NCI-H82 (cell line): ENCODE results near the gene DCAF16.
A peak's percentile ranks its signal among the peaks of the same experiment; 100 is the strongest.
"Not testable (repeated sequence)": the region's sequence is repeated elsewhere in the genome, so short reads cannot be mapped to it uniquely, and the experiment has no call there.

Source experiments
- DNase-seq: peaks from one replicate; lab custom pipeline; 2025; lab: John Stamatoyannopoulos, UW

Gene DCAF16

DNA sequence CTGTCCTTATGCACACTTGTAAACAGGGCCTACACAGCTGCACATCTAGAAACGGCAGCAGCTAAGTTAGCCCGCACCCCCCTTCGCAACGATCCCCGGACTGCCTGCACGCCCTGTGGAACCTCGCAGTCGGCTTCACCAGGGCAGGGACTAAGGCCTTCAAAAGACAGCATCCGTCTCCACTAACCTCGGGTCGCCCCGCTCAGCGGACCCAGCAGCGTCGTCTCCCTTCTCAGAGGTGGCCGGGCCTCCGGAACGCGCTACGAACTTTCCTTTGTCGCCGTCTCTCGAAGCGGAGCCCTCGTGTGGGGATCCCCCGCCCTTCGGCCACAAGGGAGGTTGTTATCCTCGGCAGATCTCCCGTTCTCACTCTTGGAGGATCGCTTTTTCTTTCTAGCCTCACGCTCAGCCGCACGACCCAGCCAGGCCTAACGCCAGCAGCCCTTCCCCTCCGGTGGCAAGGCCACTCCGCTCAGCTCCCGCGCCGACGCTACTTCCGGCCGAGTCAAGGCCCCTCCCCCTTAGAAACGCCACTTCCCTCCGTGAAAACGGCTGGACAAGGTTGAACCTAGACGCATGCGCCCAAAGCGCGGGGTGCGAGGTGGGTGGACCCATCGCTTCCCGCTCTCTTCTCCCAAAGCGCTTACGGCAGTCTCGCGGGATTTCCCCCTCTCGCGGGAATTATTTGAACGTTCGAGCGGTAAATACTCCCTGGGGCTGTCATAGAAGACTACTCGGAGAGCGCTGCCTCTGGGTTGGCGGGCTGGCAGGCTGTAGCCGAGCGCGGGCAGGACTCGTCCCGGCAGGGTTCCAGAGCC lies at the start of gene DCAF16, which contains the start of gene NCAPG:
DCAF16 (minus strand) TSS at position 498 of the 818 bp plus-strand sequence. CDS start 6,616 bp downstream, outside the sequence.
NCAPG (plus strand) TSS at position 720 of the 818 bp plus-strand sequence. CDS start 99 bp downstream, outside the sequence.
- DNase-seq = peak; percentile 99

DNA sequence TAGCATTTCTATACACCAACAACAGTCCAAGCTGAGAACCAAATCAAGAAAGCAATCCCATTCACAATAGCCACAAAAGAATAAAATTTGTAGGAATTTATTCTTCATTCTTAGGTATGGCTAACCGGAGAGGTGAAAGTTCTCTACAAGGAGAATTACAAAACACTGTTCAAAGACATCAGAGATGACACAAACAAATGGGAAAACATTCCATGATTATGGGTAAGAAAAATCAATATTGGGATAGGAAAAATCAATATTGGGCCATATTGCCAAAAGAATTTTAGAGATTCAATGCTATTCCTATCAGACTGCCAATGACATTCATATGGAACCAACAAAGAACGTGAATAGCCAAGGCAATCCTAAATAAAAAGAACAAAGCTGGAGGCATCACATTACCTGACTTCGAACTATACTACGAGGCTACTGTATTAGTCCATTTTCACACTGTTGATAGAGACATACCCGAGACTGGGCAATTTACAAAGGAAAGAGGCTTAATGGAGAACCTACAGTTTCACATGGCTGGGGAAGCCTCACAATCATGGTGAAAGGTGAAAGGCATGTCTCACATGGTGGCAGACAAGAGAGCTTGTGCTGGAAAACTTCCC lies 49.3 kb upstream of the DCAF16 start:
- DNase-seq = no peak

DNA sequence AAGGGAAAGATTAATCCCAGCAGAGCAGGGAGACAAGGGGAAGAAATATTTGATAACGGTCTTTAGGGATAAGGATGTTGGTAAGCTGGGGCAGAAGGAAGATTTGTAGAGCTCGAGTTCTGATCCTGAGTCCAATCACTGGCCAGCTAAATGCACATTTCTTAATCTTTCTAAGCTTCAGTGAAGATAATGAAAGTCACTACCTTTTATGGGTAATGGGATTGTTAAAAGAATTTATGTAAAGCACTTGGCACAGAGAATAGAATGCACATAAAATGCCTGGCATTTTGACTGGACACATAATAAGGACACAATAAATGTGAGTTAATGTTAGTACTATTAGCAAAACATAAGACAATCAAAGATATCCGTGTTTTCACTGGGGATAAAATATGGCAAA lies 43.5 kb upstream of the DCAF16 start:
- DNase-seq = peak; percentile 76

DNA sequence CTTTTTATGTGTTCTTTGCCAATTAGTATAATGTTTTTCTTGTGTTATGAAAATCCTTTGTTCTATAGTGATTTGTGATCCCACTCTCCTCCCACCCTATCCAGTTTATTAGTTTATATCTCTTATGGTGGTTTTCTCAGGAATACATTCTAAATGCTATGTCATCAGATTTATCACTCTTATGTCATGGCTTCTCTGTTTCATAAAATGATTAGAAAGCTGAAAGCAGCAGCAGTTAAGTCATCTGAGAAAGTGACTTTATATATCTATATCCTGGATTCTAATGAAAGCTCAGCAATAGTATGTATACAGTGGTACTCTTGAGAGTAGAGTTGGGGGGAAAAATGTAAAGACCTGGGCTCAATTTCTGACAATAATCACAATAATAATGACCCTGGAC lies 41.4 kb upstream of the DCAF16 start:
- no peak for DNase-seq

DNA sequence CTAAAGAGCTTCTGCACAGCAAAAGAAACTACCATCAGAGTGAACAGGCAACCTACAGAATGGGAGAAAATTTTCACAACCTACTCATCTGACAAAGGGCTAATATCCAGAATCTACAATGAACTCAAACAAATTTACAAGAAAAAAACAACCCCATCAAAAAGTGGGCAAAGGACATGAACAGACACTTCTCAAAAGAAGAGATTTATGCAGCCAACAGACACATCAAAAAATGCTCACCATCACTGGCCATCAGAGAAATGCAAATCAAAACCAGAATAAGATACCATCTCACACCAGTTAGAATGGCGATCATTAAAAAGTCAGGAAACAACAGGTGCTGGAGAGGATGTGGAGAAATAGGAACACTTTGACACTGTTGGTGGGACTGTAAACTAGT lies 39.7 kb upstream of the DCAF16 start:
- DNase-seq = not testable (repeated sequence)

DNA sequence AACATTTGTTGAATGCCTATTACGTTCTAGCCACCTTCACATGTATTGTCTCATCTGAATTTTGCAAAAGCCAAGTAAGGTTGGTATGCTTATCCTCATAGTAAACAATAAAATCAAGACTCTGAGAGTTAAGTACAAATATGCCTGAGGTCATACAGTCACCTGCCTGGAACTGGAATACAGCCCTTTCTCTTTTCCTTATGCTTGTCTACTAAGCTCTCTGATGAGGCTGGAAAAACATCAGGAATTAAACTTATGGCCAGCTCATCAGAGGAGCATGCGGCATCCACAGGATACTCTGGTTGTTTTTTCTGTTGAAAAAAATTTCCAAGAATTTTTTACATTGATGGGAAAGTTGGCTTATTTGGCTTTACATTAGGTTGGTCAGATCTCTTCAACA lies 35.7 kb upstream of the DCAF16 start:
- no peak for DNase-seq

DNA sequence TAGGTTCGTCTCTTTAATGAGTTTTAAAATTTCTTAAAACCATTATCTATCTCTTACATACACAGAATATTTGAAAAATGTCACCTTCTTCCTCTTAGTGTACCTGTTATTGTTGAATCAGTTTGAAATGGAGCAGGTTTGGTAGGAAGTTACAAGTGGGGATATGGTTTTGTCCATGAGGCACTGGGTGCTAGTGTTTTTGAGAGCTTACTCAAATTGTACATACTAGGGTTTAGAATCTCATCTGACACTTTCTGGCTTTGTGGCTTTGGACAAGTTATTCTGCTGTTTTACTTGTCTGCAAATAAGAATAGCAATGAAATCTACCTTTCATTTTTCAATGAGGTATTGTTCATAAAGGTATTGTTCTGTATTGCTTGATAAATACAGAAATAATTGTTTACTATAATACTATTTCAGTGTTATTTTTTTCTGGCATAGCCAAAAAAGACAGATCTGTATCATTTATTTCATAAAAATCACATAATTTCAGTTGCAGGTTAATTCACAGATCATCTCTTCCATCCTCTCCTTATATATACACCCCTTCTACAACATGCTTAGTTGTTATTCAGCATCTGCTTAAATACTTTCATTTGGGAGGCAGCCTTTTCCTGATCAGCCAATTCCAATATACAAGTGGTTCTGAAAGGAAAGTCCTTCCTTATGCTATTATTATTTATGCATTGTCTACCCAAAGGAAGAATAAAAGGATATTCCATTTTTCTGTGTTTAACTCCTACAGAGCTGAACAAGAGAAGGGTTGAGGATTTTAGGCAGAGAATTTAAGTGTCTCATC lies 13.5 kb upstream of the DCAF16 start:
- DNase-seq = no peak

DNA sequence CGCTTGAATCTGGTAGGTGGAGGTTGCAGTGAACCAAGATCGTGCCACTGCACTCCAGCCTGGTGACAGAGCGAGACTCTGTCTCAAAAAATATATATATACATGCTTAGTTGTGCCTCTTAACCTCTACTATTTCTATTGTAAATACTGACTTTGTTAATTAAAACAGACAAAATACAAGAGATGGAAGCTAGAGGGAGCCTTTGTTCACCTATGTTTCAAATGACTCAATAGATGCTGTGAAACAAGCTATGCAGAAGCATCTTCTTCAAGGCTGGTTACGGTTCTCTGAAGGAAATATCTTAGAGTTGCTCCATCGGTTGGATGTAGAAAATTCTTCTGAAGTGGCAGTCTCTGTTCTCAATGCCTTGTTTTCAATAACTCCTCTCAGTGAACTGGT lies 6.5 kb upstream of the DCAF16 start:
- DNase-seq = peak; percentile 36

DNA sequence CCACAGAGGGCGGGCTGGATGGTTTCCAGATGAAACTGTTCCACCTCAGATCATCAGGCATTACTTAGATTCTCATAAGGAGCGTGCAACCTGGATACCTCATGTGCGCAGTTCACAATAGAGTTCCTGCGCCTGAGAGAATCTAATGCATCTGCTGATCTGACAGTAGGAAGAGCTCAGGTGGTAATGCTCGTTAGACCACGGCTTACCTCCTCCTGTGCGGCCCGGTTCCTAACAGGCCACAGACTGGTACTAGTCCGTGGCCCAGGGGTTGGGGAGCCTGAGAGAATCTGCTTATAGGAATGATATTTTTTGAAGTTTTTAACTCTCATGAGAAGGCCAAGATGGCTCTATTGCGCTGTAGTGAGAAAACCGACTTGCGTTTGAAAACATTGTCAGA lies 5.6 kb upstream of the DCAF16 start:
- no peak for DNase-seq

DNA sequence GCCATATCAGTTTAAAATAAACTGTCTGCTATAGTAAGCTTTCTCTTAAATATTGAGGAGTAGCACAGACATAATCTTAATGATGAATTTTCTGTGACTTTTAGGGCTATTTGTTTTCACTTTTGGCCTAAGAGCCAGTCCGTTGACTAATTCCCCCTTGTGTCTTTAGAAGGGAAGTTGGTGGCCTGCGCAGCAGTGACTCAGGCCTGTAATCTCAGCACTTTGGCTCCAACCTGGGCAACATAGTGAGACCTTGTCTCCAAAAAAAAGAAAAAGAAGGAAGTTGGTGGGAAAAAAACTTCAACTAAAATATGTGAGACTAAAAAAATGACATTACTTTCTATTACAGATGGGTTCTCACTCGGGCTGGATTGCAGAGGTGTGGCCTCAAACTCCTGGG lies 3.6 kb upstream of the DCAF16 start:
- DNase-seq = no peak

DNA sequence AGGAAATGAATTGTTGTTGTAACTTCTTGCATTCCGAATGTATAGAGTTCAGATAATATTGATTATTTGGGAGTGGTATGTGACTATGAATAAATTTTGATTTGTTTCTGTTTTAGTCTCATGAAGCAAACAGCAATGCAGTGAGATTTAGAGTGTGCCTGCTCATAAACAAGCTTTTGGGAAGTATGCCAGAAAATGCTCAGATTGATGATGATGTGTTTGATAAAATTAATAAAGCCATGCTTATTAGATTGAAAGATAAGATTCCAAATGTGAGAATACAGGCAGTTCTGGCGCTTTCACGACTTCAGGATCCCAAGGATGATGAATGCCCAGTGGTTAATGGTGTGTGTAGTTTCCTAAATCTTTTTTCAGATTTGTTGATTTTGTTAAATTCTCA lies 2.2 kb upstream of the DCAF16 start:
- no peak for DNase-seq

DNA sequence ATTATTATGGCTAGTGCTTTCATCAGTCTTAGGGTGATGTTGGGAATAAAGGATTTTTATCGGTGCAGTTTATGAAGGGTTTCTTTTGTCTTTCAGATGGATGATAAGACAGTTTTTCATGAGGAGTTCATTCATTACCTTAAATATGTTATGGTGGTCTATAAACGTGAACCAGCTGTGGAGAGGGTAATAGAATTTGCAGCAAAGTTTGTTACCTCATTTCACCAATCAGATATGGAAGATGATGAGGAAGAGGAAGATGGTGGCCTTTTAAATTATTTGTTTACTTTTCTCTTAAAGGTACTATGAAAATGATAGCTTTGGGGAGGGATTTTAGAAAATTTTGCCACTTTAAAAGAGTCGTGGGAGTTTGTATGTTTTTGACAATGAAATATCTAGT lies 1.6 kb upstream of the DCAF16 start:
- DNase-seq = no peak

DNA sequence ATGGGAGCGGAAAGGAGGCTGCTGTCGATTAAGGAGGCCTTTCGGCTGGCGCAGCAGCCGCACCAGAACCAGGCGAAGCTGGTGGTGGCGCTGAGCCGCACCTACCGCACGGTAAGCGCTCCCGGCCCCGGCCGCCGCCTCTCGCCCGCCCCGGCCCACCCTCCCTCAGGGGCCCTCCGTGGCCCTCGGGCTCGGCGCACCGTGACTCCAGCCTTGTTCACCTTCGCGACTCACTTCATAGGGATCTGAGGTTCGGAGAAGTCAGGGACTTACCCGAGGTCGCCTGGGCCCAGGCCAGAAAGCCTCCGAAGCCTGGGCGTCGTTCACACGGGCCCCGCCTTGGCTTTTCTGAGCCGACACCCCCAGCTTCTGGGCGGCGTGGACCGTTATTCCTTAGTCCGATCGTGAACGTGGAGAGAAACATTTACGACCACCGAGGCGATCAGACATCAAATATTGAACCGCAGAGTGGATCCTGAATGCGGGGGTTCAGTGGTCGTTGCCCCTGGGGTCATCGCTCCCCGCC lies 584 bp upstream of the DCAF16 start:
- no peak for DNase-seq

DNA sequence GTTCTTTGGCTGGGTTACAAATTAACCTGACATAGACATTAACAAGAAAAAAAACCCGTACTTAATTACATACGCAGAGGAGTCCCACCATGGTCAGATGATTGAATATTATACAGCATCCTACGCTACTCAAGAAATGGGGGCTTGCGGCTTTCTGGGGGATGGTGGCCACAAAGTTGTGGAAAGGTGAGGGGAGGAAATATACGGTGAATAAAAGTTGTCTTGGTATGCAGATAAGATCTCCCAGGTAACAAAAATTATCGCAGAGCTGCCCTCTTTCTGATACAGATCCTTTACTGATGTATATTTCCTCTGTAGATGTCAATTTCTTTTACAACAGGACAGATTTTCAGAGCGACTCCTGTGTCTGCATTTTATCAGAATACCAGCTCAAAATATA lies 890 bp downstream of the DCAF16 start:
- no peak for DNase-seq

DNA sequence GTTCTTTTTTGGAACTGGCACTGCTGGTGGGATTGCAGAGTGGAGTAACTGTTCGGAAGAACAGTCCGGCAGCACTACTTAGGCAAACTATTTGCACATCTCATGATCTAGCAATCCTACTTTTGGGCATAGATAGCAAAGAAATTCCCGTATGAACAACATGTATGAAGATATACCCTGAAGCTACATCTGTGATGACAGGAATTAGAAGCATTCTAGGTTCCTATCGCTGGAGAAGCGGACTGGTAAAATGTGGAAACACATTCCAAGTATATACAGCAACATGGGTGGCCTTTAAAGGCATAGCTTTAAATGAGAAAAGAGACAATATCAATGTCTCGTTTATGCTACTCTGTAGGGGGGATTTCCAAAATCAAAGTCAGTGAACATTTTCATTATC lies 3.1 kb downstream of the DCAF16 start:
- DNase-seq = no peak

DNA sequence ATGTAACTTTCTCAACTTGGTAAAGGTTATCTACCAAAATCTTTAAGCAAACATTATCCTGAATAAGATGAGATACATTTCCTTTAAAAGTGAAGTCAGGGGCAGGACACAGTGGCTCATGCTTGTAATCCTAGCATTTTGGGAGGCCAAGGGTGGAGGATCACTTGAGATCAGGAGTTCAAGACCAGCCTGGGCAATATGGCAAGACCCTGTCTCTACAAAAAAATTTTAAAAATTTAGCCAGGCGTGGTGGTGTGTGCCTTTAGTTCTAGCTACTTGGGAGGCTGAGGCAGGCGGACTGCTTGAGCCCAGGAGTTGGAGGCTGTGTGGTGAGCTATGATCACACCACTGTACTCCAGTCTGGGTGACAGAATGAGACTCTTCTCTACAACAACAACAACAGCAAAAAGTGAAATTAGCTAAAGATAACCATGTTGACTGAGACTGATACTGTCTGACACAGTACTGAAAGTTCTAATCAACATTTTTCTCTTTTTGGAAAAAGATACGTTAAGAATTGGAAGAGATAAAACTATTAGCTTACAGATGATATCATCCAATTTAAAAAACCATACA lies 4.9 kb downstream of the DCAF16 start:
- no peak for DNase-seq

DNA sequence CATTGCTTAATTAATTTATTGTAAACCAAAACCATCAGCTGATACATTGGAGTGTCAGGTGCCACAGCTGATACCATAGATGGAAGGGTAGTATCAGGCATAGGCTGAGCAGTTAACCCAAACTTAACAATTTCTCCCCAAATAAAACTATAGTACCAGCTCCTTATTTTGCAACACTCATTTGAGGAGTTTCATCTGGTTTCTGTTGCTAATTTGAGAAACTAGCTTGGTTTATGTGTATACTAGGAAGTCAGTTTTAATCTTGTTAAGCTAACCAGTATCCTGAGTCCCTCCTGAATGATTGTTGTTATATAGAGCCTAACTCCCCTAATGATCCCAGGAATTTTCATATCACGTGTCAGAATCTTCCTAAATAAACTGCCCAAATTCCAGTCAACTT lies 12.7 kb downstream of the DCAF16 start:
- DNase-seq = no peak

DNA sequence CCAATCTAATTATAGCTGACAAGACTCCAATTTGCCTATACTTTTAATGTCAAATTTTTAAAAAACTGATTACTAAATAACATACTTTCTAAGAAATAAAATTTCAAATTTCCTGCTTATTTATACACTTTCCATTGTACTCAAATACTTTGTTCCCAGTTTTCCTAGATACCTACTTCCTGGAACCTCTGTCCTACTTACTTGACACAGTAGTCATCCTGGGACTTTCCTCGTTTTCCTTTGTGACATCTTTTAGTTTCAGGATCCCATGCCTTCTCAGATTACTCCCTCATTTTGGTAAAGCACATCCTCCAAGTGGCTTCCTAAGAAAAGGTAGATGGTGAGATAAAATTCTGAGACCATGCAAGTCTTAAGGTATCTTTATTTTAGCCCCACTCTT lies 15.8 kb downstream of the DCAF16 start:
- DNase-seq = no peak

DNA sequence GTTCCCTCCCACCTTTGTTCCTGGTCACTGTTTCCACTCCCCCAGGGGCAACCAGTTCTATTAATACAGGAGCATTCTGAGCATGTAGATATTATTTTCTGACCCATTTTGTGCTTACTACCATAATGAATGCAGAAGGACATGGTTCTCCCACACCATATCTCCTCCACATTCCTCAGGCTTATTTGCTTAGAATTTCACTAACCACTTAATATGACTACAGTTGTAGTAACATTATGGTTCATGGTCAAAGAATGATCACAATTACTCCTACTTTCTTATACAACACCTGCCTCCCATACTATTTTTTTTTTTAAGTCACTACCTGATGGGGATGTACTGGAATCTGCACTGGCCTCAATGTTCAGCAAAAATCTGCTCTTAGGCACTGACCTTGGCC lies 21.6 kb downstream of the DCAF16 start:
- no peak for DNase-seq

DNA sequence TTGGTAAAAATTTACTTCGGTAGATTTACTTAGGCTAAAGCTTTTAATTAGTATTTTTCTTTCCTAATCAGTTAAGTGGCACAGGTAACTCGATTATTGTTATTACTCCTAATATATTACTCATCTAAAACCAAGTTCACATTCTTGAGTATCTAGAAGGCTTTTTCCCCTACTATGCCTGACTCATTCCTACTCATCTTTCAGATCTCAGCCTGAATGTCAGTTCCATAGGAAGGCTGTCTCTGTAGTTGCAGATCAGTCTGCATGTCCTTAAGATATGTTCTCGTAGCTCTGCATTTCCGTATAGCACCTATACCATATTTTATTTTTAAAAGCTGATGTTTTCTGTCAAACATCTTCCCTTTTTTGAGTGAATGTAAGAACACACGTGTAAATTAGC lies 23.2 kb downstream of the DCAF16 start:
- no peak for DNase-seq

DNA sequence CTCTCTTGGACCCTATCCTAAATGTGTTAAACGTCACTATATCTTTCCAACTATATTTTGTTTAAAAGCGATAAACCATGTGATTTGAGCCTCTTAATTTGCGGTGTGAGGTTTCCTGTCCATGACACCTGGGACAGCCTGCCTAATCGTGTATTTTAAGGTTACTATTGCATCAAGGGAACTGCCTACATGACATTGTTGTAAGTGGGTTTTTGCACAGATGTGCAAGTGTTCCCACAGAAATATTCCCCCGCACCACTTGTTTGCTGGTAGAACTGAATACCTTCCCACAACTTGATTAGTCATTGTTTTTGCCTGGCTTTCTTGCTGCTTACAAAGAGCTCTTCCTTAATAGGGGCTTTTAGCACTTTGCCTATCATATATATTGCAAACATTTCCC lies 24.0 kb downstream of the DCAF16 start:
- DNase-seq = no peak

DNA sequence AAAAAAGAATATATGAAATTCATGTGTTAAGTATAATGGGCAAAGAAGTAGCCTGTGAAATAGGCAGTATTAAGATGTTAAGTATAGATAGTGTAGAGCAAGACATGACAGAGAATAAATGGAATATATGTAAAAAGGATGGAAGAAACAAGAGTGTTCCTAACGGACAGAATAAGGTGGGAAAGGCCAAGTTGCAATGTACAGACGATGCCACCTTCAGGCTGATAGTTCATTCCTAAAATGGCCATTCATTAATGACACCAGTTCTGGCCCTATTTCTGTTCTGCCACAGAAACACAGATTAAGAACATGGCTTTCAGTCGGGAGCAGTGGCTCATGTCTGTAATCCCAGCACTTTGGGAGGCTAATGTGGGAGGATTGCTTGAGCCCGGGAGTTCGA lies 24.7 kb downstream of the DCAF16 start:
- peak; percentile 36 for DNase-seq
